IMR-90 (cell line): ENCODE results near the gene RALA. TPM values are rescaled to one million over a fixed set of nuclear protein-coding genes. Genes with fewer than 3 reads are reported as not detected.

Experiments
- ATAC-seq: fragments of 200-7000 bp; cut with Tn5 transposase; 2 replicates; pipeline ENCODE4 v1.9.1; 2020; ENCODE audit warnings: low read depth, mild to moderate bottlenecking, moderate library complexity
- BruUV-seq: library from RNA; stranded (reverse); fragments of 400-500 nt; replicated peaks from 2 replicates; lab custom pipeline; 2021; lab: Mats Ljungman, UMichigan
- CTCF ChIA-PET: fragments of 300-600 bp; formaldehyde crosslinking; extraction: SDS; loops from one replicate; lab custom pipeline; 2021; ENCODE audit warnings: antibody characterized with exemption; lab: Yijun Ruan, JAX
- POLR2A ChIA-PET: fragments of 300-600 bp; sonication (Branson Sonifier 250); formaldehyde crosslinking; loops from one replicate; lab custom pipeline; 2022; ENCODE audit warnings: antibody characterized with exemption; ENCODE audit not compliant: unreplicated experiment; lab: Charles Lee
- DNase-seq: peaks from one replicate; pipeline ENCODE4 v3.0.0; 2013
- H2AFZ ChIP-seq: replicated peaks from 2 replicates; pipeline ENCODE3; 2013; ENCODE audit warnings: low read length, mild to moderate bottlenecking; ENCODE audit not compliant: poor library complexity
- H2AK5ac ChIP-seq: 2 replicates; pipeline ENCODE4 v1.6.1; 2013; ENCODE audit warnings: low read depth, low read length, inconsistent platforms
- H2AK9ac ChIP-seq: replicated peaks from 2 replicates; pipeline ENCODE3; 2013; ENCODE audit warnings: mild to moderate bottlenecking, low read depth, low read length, moderate library complexity; ENCODE audit not compliant: poor library complexity
- H2BK120ac ChIP-seq: 2 replicates; pipeline ENCODE4 v1.6.1; 2013; ENCODE audit warnings: low read depth, low read length, inconsistent platforms
- H2BK15ac ChIP-seq: 3 replicates; pipeline ENCODE4 v1.6.1; 2013; ENCODE audit warnings: low read depth, low read length, inconsistent platforms
- H2BK20ac ChIP-seq: 2 replicates; pipeline ENCODE4 v1.6.1; 2013; ENCODE audit warnings: low read depth, mild to moderate bottlenecking, inconsistent platforms, low read length, moderate library complexity
- H2BK5ac ChIP-seq: 2 replicates; pipeline ENCODE4 v1.6.1; 2013; ENCODE audit warnings: mild to moderate bottlenecking, low read depth, low read length, inconsistent platforms; ENCODE audit not compliant: poor library complexity, severe bottlenecking
- H3K14ac ChIP-seq: replicated peaks from 2 replicates; pipeline ENCODE4 v1.6.1; 2013; ENCODE audit warnings: low read depth, low read length, inconsistent platforms
- H3K18ac ChIP-seq: 2 replicates; pipeline ENCODE4 v1.6.1; 2013; ENCODE audit warnings: low read depth, low read length, control low read depth
- H3K23ac ChIP-seq: 2 replicates; pipeline ENCODE4 v1.6.1; 2013; ENCODE audit warnings: low read depth, low read length, inconsistent platforms
- H3K27ac ChIP-seq: 2 replicates; pipeline ENCODE4 v1.5.1; 2013; ENCODE audit warnings: mild to moderate bottlenecking, control low read depth, low read length; ENCODE audit not compliant: insufficient read depth
- H3K27me3 ChIP-seq: 2 replicates; pipeline ENCODE4 v1.6.1; 2013; ENCODE audit warnings: low read length; ENCODE audit not compliant: control insufficient read depth, insufficient read depth
- H3K36me3 ChIP-seq: 2 replicates; pipeline ENCODE4 v1.6.1; 2013; ENCODE audit warnings: low read length, mixed read lengths; ENCODE audit not compliant: control insufficient read depth, insufficient read depth
- H3K4ac ChIP-seq: 2 replicates; pipeline ENCODE4 v1.6.1; 2013; ENCODE audit warnings: low read depth, low read length, inconsistent platforms
- H3K4me1 ChIP-seq: 2 replicates; pipeline ENCODE4 v1.6.1; 2013; ENCODE audit warnings: low read length, mixed read lengths; ENCODE audit not compliant: control insufficient read depth, insufficient read depth
- H3K4me2 ChIP-seq: 2 replicates; pipeline ENCODE4 v1.6.1; 2013; ENCODE audit warnings: low read depth, mild to moderate bottlenecking, control low read depth, low read length, moderate library complexity
- H3K4me3 ChIP-seq: 2 replicates; pipeline ENCODE4 v1.5.1; 2013; ENCODE audit warnings: low read depth, mild to moderate bottlenecking, control low read depth, low read length, moderate library complexity; ENCODE audit not compliant: insufficient read depth
- H3K56ac ChIP-seq: 2 replicates; pipeline ENCODE4 v1.6.1; 2013; ENCODE audit warnings: low read length, inconsistent platforms; ENCODE audit not compliant: insufficient read depth; ENCODE audit errors: extremely low read depth
- H3K79me1 ChIP-seq, 2 experiments: 2 replicates each; pipeline ENCODE4 v1.6.1; 2013; ENCODE audit warnings: low read length in 2 of 2, inconsistent platforms in 1 of 2, low read depth in 1 of 2
- H3K9ac ChIP-seq: 2 replicates; pipeline ENCODE4 v1.6.1; 2013; ENCODE audit warnings: low read depth, low read length, control low read depth
- H3K9me1 ChIP-seq: 2 replicates; pipeline ENCODE4 v1.6.1; 2013; ENCODE audit warnings: low read length, inconsistent platforms; ENCODE audit not compliant: insufficient read depth
- H3K9me3 ChIP-seq: 2 replicates; pipeline ENCODE4 v1.6.1; 2013; ENCODE audit warnings: low read length; ENCODE audit not compliant: control insufficient read depth, insufficient read depth
- H4K20me1 ChIP-seq: 2 replicates; pipeline ENCODE4 v1.6.1; 2013; ENCODE audit warnings: low read length, inconsistent platforms; ENCODE audit not compliant: insufficient read depth
- H4K5ac ChIP-seq: 2 replicates; pipeline ENCODE4 v1.6.1; 2013; ENCODE audit warnings: mild to moderate bottlenecking, low read depth, low read length, control low read depth
- H4K8ac ChIP-seq, 2 experiments: 2 replicates each; pipeline ENCODE4 v1.6.1; 2013; ENCODE audit warnings: low read depth in 2 of 2, low read length in 2 of 2, control low read depth in 1 of 2, inconsistent platforms in 1 of 2
- H4K91ac ChIP-seq: 2 replicates; pipeline ENCODE4 v1.6.1; 2013; ENCODE audit warnings: low read depth, low read length, inconsistent platforms; ENCODE audit not compliant: insufficient read depth
- CEBPB ChIP-seq: IDR thresholded peaks from 2 replicates; pipeline ENCODE4 v1.6.1; 2012; ENCODE audit warnings: low read depth, low read length, improper control_type of control experiment
- ELK1 ChIP-seq: fragments of 150-350 bp; IDR thresholded peaks from 2 replicates; pipeline ENCODE4 v1.6.1; 2016; ENCODE audit warnings: low read depth, mild to moderate bottlenecking, low read length, moderate library complexity, borderline replicate concordance
- MAZ ChIP-seq: IDR thresholded peaks from 2 replicates; pipeline ENCODE4 v1.6.1; 2012; ENCODE audit warnings: low read depth, mild to moderate bottlenecking, low read length, improper control_type of control experiment, moderate library complexity, borderline replicate concordance
- NFE2L2 ChIP-seq: fragments of 150-350 bp; IDR thresholded peaks from 2 replicates; pipeline ENCODE4 v1.6.1; 2016; ENCODE audit warnings: low read depth, mild to moderate bottlenecking, low read length
- RCOR1 ChIP-seq: IDR thresholded peaks from 2 replicates; pipeline ENCODE4 v1.6.1; 2012; ENCODE audit warnings: mild to moderate bottlenecking, low read length, improper control_type of control experiment; ENCODE audit not compliant: insufficient replicate concordance
- RFX5 ChIP-seq: IDR thresholded peaks from 2 replicates; pipeline ENCODE4 v1.8.0; 2012; ENCODE audit warnings: low read depth, mild to moderate bottlenecking, low read length, moderate library complexity
- SMC3 ChIP-seq: fragments of 150-350 bp; IDR thresholded peaks from 2 replicates; pipeline ENCODE4 v1.6.1; 2016; ENCODE audit warnings: low read depth, mild to moderate bottlenecking, antibody characterized with exemption, low read length, moderate library complexity
- WGBS, 2 experiments: methylation state at CpG; one replicate each; pipeline versions ENCODE4 v1.1.5 to v1.1.7; 2013; ENCODE audit warnings: missing lambda C conversion rate in 2 of 2; ENCODE audit not compliant: insufficient read length in 1 of 2; ENCODE audit errors: extremely low coverage in 2 of 2; 5-methylcytosine and 5-hydroxymethylcytosine counted together
- dilution Hi-C: fragments of 300-500 bp; cut with HindIII; formaldehyde crosslinking; loops from one replicate; pipeline ENCODE4 v1.14.3; 2018; ENCODE audit warnings: low sequenced_read_pairs; ENCODE audit not compliant: unreplicated experiment
- in situ Hi-C: fragments of 300-500 bp; cut with MboI; formaldehyde crosslinking; loops from 3 replicates; pipeline ENCODE4 v1.14.3; 2019; ENCODE audit warnings: low sequenced_read_pairs, inconsistent platforms, mixed read lengths
- intact Hi-C: fragments of 100-400 bp; cut with micrococcal nuclease; formaldehyde crosslinking; loops from 2 replicates; pipeline ENCODE4 v1.10.0; 2022
- polyA plus RNA-seq, 3 experiments: library from polyadenylated mRNA; depleted of rRNA; stranded (reverse); fragments of >200 nt; gene quantifications; 2 replicates each; pipeline ENCODE4 v1.2.3, GENCODE V29; 2012; ENCODE audit warnings: low replicate concordance in 1 of 3
- total RNA-seq: library from RNA; depleted of rRNA; stranded (reverse); fragments of >200 nt; gene quantifications from 2 replicates; pipeline ENCODE4 v1.2.3, GENCODE V29; 2012

The RALA gene
- total and polyA plus RNA-seq, 2 of the 4 experiments (the other 2 are of a cell fraction) = 7.7 to 20.5 TPM

- peaks cover 26% of the 10 kb centered on the region; the same call in 1 of the 2 replicates for H4K20me1 ChIP-seq
- dilution Hi-C loops = no loop called here
- intact Hi-C loops = loop anchor here (1.0 to 2.0 kb wide), 3 partner anchors 43 to 109 kb away; no protein-coding TSS in a partner anchor
- peak overlapping the region; percentile 4 for H3K4ac ChIP-seq
- WGBS, 2 experiments = 0% methylated on average over 28 of the region's 68 CpGs; no CpG with 5 or more reads in 1 of the 2 experiments
- H3K18ac ChIP-seq = peak overlapping the region; percentile 19
- peak overlapping the region; percentile 91 for H2AFZ ChIP-seq
- H4K5ac ChIP-seq = no peak overlapping the region
- peak overlapping the region; percentile 68 for H3K23ac ChIP-seq
- H3K9me1 ChIP-seq = peaks cover 6% of the 10 kb centered on the region
- H2BK120ac ChIP-seq = 0 out of 2 replicates have a peak overlapping the region, but pooled peaks have one; percentile 18
- DNase-seq = no peak
- H3K14ac ChIP-seq = peak overlapping the region; percentile 1
- peak overlapping the region; percentile 94 for H2AK9ac ChIP-seq
- H4K8ac ChIP-seq = peak overlapping the region in 1 of 2 experiments; percentile 57; a peak in 2 of 4 replicates
- peaks cover 14 to 43% of the 10 kb centered on the region in 2 experiments; a peak in 3 of 4 replicates for H3K79me1 ChIP-seq
- CTCF ChIA-PET = interaction anchor here (0.7 to 2.1 kb wide), 5 partner anchors 8 to 122 kb away, joined by 3 to 9 read pairs (median 3); no protein-coding TSS in a partner anchor
- H4K91ac ChIP-seq = peak overlapping the region; percentile 7; the same call in 1 of the 2 replicates
- H3K4me1 ChIP-seq = peaks cover 9% of the 10 kb centered on the region; the same call in 1 of the 2 replicates
- H2BK5ac ChIP-seq = peak overlapping the region; percentile 51
- no peak for TF ChIP-seq RFX5
- TF ChIP-seq ELK1 = no peak
- TF ChIP-seq RCOR1 = no peak
- TF ChIP-seq MAZ = no peak
- TF ChIP-seq CEBPB = no peak
- TF ChIP-seq SMC3 = no peak
- TF ChIP-seq NFE2L2 = no peak
- peak overlapping the region; percentile 72 for H3K9ac ChIP-seq
- in situ Hi-C loops = no loop called here
- BruUV-seq = no TSS peak
- 0 out of 2 replicates have a peak overlapping the region, but pooled peaks have one; percentile 5 for H2AK5ac ChIP-seq
- POLR2A ChIA-PET = interaction anchor here (0.5 kb wide), 1 partner anchor 39 kb away, joined by 4 read pairs; no protein-coding TSS in a partner anchor
- peak overlapping the region; percentile 76 for H3K4me2 ChIP-seq
- H3K56ac ChIP-seq = peak overlapping the region; percentile 5; the same call in 1 of the 2 replicates
- H3K27me3 ChIP-seq = no peaks in the 10 kb centered on the region
- H3K9me3 ChIP-seq = no peaks in the 10 kb centered on the region
- no peaks in the 10 kb centered on the region for H3K36me3 ChIP-seq
- peak overlapping the region; percentile 76 for H3K27ac ChIP-seq
- H2BK20ac ChIP-seq = no peak overlapping the region
- peak; percentile 1; the same call in 1 of the 2 replicates for ATAC-seq
- H2BK15ac ChIP-seq = no peak overlapping the region
- peak overlapping the region; percentile 67 for H3K4me3 ChIP-seq
Measured at GRCh38 chr7:39623732-39624441, 515 bp downstream of the RALA start.
